ENCODE results near the gene TMEM255B.
"Not testable (repeated sequence)": the region's sequence is repeated elsewhere in the genome, so short reads cannot be mapped to it uniquely, and the experiment has no call there.

The TMEM255B gene

DNA sequence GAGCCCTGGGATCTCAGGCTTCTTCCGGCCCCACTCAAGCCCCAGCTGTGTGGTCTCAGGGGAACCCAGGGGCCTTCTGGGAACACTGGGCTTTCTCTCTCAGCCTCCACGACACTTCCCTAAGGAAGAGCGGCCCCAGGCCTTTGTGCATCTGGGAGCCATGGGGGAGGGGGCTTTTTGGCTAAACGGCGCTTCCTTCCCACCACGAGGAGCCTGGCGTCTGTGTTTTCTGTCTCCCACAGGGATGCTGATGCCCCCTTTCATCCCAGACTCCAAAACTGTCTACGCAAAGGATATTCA lies 24.2 kb upstream of the TMEM255B start:
- DNase-seq (ENCODE audit: low spot score), result no peak

DNA sequence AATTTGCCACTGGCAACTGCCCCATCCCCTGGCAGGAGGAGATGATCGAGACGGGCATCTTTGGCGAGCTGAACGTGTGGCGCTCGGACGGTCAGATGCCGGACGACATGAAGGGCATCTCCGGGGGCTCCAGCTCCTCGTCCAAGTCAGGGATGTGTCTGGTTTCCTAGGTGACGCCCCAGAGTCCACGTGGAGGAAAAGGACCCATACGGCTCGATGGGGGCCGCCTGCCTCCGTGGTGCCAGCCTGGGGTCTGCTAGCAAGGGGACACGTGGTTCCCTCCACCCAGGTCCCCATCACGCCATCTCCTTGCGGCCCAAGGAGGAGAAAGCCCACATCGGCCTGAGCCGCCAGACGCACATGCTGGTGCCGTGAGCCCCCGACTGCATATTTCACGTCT lies 23.8 kb upstream of the TMEM255B start:
- no peak for DNase-seq (ENCODE audit: low spot score)

DNA sequence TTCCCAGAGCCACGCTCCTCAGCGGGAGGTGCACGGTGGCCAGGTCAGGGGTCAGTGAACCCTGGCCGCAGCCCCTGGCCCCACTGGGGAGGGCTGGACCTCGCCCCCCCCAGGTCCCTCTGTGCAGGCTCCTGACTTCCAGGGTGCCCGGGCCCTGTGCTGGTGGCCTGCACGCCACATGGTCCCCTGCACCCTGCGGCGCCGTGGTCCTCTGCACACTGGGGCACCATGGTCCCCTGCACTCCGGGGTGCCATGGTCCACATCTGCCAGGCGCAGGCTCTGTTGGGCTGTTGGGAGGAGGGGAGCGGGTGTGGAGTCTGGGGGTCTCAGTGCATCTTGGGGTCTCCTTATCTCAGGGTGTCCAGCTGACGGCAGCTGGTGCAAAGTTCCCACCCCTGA lies 23.3 kb upstream of the TMEM255B start:
- no peak for DNase-seq (ENCODE audit: low spot score)

DNA sequence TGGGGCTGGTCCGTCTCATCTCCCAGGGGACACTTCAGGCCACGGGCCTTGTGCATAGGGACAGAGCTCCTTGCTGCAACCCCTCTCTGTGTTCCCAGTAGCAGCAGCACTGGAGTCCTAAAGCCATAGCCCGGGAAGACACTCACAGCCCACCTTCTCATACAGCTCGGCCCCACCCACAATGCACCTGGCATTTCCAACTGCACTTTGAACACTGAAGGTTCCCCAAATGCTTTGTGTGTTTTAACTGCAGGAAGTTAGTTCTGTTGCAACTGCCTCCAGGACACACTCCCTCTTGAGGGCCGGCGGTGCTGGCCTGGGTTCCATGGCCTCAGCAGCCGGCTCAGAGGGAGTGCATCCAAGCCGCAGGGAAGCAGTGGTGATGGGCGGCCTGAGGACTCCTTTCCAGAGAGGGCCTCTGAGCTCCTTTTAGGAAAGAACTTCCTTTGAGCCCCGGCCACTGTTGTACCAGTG lies 22.7 kb upstream of the TMEM255B start:
- no peak for DNase-seq (ENCODE audit: low spot score)

DNA sequence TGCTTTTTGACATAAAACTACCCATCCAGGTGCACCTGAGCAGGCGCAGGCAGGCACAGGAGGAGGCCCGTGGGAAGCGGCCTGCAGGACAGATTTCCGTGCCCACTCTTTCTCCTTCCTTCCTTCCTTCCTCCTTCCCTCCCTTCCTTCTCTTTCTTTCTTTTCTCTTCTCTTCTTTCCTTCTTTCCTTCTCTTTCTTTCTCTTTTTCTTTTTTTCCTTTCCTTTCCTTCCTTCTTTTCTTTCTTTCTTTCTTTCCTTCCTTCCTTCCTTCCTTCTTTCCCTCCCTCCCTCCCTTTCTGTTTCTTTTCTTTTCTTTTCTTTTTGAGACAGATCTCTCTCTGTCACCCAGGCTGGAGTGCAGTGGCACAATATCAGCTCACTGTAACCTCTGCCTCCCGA lies 21.2 kb upstream of the TMEM255B start:
- DNase-seq (ENCODE audit: low spot score), result no peak

DNA sequence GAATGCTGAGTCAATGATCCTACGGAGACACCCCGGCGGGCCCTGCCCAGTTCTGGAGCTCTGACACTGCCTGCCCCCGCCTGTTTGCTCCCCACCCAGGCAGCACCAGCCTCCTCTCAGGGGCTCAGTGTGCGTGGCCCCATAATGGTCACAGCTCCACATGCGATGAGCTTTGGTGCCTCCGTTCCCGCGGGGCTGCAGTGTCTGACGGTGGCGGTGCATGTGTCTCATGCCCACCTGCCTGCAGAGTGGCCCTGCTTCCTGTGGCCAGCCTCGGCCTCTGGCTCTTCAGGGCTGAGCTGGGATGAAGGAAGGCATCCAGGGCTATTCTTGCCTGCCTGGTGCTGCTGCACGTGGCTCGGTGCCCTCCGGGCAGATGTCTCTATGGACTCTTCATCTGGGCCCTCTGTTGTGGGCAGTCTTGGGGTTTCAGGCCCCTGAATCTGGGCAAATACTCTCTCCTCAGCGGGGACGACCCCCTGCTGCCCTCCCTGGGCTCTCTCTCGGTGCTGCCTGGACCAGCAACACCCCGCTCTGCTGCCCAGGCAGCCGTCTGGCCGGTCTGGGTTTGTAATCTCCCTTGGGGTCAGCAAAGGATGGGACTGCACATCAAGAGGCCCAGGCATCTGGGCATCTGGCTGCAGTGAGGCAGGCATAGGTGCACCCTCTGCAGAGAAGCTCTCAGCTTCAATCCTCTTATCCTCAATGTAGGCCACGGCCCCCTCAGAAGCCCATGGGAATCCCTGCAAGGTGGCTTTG lies 19.3 kb upstream of the TMEM255B start:
- no peak for DNase-seq (ENCODE audit: low spot score)

DNA sequence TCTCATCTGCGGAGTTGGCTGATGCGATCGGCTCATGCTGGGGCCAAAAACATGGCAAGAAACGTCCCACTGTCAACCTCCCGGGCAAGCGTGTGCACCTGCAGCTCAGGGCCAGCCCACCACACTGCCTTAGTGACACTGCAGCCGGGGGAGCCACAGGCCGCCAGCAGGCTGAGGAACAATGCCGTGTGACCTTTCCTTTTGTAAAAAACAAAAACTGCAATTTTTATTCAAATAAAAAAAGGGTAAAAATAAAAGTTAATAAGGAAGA lies 18.8 kb upstream of the TMEM255B start:
- DNase-seq (ENCODE audit: low spot score), result no peak

DNA sequence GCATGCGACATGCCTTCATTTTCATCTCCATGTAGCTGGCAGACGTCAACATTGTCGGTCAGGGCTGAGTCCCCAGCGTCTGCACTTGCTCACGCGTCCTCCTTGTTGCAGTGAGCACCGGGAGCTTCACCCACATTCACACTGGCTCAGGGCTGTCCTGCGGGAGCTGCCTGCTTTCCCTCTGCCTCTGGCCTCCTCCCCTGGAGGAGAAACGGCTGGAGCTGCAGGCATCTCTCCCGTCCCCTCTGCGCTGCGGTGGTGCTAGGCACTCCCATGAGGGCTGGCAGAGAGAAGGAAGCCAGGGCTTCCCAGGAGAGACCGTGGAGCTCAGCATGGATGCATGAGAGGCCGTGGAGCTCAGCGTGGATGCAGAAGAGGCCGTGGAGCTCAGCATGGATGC lies 18.4 kb upstream of the TMEM255B start:
- no peak for DNase-seq (ENCODE audit: low spot score)

DNA sequence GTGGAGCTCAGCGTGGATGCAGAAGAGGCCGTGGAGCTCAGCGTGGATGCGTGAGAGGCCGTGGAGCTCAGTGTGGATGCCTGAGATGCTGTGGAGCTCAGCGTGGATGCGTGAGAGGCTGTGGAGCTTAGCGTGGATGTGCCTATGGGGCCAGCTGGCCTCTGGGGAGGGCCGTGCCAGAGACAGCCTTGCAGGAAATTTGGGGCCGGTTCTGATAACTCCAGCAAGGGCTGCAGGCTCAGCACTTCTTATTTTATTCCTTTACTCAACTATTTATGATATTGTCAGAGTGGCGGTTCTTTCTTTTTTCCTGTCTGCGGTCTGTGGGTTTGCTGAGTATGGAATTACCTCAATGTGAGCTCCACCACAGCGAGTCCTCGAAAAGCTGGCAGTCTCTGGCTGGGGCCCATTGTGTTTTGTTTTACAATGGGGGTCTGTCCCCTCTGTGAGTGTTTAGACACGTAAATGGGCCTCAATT lies 17.8 kb upstream of the TMEM255B start:
- no peak for DNase-seq (ENCODE audit: low spot score)

DNA sequence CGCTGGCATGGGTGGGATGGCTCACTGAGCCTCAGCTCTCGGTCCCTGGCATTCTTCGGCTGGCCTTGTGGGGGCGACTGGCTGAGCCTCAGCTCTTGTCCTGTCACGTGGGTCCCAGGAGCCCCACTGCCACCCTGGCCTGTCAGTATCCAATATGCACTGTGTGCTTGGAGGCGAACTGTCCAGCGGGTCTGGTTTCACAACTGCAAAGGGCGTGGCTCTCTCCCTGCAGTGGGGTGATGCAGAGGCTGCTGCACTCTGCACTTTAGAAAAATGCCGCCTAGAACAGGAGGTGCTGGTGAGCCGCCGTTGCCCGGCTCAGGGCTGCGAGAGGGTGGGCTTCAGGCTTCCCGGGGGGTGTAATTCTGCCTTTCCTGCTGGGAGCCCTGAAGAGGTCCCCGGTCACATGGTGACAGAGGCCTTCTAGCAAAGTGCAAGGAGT lies 17.0 kb upstream of the TMEM255B start:
- DNase-seq (ENCODE audit: low spot score), result peak; percentile 25

DNA sequence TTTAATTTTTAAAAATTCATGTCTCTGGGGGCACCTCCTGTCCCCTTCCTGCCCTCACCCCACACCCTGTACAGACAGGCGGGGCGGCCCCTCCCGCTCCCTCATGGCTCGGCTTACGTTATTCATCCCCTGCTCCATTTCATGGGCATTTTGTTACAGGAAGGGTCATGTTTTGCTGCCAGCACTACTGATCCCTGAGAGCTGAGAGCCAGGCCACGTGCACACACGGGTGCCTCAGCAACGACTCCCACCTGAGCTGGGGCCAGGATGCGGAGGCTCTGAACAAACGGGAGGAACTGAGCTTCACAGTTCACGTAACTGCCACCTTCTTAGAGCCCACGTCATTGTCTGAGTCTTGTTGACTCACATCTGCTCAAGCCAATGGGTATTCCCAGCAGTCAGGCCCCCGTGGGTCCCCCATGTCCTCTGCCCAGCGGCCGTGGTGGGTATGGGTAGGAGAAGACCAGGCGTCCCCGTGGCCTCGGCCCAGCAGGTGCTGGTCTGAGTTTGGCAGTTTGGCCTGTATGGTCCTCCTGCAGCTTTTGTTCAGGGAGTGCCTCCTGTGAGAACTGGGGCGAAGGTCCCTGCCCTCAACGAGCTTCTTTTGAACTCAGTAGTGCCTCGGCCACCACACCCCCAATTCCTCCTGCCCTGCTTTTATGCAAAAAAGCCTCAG lies 16.4 kb upstream of the TMEM255B start:
- DNase-seq (ENCODE audit: low spot score), result no peak

DNA sequence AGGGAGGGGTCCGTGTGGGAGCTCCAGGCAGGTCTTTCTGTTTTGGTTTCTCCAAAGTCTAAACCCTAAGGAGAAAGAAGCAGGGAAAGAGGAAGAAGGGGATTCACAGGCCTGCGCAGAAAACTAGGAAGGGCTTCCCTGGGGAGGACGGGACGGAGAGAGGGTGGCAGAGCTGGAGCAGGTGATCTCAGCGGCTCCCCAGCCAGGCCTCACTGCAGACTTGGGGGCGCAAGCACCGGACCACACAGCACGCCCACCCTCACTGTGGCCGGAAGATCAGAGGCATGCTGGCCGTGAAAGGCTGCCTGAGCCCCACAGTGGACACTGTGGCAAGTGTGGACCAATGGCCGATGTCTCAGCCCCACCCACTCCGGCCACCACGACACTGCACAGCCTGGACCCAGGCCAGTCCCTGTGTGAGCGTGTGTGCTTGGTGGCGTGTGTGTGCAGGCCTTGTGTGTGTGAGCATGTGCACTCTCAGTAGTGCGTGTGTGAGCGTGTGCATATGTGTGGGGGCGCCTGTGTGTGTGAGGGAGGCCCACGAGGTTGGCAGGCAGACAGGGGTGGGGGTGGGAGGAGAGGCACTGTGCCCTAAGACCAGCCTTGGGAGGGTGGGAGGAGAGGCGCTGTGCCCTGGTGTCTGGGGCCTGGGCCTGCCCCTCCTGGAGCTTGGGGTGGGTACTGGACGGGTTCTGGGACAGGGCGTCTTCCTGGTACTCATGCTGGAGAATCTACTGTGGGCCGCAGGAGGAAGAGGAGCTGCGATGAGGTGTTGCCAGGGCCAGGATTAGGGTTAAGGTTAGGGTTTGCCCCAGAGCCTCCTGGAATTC lies 15.4 kb upstream of the TMEM255B start:
- DNase-seq (ENCODE audit: low spot score), result no peak

DNA sequence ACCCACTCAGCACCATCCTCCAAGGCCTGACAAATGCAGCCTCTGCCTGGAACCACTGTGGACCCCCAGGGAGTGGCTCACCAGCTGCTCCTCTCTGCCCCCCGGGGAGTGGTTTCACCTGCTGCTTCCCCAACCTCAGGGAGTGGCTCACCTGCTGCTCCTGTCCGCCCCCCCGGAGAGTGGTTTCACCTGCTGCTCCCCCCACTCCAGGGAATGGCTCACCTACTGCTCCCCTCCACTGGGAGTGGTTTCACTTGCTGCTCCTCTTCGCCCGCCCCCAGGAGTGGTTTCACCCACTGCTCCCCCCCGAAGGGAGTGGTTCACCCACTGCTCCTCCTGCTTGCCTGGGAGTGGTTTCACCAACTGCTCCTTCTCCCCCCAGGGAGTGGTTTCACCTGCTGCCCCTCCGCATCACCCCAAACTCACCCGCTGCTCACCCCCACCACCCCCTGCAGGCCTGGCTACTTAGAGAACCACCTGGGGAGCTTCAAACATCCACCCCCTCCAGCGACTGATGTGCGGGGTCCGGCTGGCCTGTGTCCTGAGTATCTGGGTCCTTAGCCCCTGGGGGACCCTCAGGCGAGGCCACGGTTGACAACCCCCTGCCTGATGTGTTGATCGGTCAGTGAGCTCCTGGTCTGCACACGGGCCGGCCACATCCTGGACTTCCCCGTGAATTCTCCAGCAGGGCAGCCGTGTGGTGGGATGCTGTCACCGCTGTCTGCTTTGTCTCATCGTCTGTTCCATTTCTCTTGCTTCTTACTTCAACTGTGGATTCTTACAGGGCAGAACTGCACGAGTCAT lies 14.6 kb upstream of the TMEM255B start:
- DNase-seq (ENCODE audit: low spot score), result no peak

DNA sequence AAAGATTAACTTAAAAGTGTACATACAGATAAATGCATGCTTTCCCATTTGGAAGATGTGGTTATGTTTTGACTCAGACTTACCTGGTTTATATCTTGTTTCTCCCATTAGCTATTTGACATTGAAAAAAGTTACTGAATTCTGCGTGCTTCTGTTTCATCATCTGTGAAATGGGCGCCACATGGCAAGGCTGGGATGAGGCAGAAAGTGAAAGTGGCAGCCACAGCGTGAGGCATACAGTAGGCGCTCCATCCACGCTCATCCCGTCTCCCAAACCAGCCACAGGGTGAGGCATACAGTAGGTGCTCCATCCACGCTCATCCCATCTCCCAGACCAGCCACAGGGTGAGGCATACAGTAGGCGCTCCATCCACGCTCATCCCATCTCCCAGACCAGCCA lies 14.0 kb upstream of the TMEM255B start:
- DNase-seq (ENCODE audit: low spot score), result no peak

DNA sequence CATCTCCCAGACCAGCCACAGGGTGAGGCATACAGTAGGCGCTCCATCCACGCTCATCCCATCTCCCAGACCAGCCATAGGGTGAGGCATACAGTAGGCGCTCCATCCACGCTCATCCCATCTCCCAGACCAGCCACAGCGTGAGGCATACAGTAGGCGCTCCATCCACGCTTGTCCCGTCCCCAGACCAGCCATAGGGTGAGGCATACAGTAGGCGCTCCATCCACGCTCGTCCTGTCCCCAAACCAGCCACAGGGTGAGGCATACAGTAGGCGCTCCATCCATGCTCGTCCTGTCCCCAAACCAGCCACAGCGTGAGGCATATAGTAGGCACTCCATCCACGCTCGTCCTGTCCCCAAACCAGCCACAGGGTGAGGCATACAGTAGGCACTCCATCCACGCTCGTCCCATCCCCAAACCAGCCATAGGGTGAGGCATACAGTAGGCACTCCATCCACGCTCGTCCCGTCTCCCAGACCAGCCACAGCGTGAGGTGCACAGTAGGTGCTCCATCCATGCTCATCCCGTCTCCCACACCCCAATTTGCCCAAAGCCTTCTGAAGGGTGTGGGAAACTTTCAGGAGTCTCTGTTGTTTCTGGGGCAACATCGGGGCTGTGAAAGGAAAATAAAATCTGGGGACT lies 13.4 kb upstream of the TMEM255B start:
- DNase-seq (ENCODE audit: low spot score), result not testable (repeated sequence)

DNA sequence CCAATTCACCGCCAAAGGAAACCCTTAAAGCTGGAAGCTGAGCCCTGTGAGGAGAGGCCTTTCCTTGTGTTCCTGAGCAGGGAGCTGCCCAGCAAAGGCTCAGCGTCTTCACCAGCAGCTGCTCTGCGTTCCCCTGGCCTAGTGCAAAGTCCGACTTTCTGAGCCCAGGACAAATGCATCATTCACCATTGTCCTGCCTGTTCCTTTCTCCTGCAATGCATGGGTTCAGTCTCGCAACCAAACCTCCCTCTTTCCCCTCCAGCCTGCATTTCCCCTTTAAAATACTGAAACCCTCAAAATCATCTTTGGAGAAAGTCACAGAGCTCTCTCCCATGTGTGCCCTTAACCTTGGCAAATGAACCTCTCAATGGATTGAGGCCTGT lies 12.9 kb upstream of the TMEM255B start:
- DNase-seq (ENCODE audit: low spot score), result no peak

DNA sequence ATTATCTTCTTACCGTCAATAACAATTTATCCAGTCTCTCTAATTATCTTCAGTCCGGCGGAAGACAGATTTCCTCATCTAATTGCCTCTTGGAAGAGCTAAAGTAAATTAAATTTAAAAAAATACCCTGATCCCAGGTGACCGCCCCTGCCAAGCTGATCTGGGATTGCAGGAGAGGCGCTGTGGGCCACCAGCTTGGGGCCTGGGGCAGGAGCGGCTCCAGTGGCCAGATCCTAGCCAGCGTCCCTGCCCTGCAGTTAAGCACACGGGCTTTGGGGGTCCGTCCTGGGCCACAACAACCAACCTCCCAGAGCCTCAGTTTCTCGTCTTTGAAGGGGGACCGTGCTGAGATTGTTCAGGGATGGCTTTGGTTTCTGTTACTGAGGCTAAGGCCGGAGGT lies 12.4 kb upstream of the TMEM255B start:
- no peak for DNase-seq (ENCODE audit: low spot score)

DNA sequence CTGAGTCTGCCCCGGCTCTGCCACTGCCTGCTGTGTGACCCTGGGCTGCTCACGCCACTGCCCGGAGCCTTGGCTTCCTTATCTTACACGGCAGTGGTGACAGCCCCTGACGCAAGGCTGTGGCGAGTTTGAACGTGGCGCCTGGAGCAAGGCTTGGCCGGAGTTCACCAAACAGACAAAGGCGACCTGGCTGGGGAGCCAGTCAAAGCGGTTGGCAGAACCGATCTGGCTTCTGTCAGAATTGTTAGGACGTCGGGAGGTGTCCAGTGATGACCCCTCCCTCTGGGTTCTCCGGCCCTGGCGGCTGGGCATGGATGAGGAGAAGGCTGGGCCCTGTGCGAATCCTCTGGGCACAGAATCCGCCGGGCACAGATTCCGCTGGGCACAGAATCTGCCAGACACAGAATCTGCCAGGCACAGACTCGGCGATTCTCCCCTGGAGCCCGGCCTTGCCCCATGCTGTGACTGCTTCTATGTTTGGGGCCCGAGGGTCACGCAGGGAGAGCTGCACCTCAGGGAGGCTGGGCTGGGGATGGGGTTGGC lies 11.7 kb upstream of the TMEM255B start:
- DNase-seq (ENCODE audit: low spot score), result no peak

DNA sequence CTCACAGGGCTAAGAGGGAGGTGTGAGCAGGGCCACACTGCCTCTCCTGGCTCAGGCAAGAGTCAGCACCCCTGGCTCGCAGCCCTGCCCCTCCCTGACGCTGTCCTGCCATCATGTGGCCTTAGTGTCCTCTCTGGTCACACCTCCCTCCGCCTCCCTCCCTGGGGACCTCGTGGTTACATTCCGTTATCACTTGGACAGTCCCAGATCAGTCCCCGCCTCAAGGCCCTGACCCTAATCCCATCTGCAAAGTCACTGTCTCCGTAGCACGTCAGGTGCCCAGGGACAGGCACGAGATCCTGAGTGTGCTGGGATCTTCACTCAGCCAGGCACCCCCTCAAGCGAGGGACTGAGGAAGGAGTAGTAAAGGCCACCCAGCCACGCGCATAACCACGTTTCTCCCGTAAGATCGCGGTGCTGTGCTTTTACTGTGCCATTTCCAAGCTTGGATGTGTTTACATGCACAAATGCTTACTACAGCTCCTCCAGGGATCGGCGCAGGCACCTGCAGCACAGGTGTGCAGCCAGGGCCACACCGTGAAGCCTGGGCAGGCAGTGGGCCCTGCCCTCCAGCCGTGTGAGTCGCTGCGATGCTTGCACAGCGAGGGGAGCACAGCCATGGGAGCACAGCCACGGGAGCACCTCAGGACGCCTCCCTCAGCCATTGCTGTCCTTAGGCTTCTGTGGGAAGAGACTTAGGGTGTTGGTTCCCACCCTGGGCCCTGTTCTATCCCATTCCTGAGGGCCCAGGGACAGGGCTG lies 10.7 kb upstream of the TMEM255B start:
- no peak for DNase-seq (ENCODE audit: low spot score)

DNA sequence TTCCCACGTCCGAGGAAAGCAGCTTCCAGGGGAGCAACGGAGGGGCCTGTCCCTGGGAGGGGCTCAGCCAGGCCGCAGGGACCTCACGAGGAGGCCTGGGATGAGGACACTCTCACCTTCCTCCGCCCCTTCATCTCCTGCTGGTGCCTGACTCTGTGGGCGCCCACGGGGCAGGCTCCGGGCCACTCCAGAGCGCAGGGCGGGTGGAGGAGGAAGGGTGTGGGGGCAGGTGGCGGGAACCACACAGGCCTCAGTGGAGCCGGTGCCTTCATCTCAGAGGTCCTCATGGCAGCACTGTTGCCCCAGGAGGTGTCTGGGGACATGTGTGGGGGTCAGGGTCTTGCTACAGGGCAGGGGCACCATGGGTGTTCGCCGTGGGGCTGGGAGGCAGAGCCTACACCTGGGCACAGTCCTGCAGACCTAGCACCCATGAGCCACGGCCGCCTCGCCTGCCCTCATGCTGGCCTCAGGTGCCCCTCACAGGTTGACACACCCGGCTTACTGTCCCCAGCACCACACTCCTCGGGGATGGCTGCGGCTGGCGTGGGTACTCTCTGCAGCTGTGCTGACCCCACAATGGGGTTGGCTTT lies 10.1 kb upstream of the TMEM255B start:
- no peak for DNase-seq (ENCODE audit: low spot score)

Measured in germinal center (tissue), 1 donor.